Activated naive CD8-positive, alpha-beta T cell treated with anti-CD3 and anti-CD28 coated beads, Interleukin-2, amount 50 U/mL, for 24 hours (primary cell): ENCODE results near the gene GATAD2B.
"Not testable (repeated sequence)": the region's sequence is repeated elsewhere in the genome, so short reads cannot be mapped to it uniquely, and the experiment has no call there.

Source experiments
- ATAC-seq: fragments of 150-1000 bp; cut with Tn5 transposase; one replicate; pipeline ENCODE4 v1.10.0; 2021
- DNase-seq: peaks from one replicate; pipeline ENCODE4 v3.0.0; 2021
- H3K27ac Mint-ChIP-seq: one replicate; pipeline ENCODE4 v1.8.0; 2021; ENCODE audit warnings: mild to moderate bottlenecking, mixed read lengths
- H3K27me3 Mint-ChIP-seq: one replicate; pipeline ENCODE4 v1.8.0; 2021; ENCODE audit warnings: mixed read lengths
- H3K36me3 Mint-ChIP-seq: one replicate; pipeline ENCODE4 v1.8.0; 2021; ENCODE audit warnings: low read depth, mixed read lengths
- H3K4me1 Mint-ChIP-seq: one replicate; pipeline ENCODE4 v1.8.0; 2021; ENCODE audit warnings: mixed read lengths
- H3K4me3 Mint-ChIP-seq: one replicate; pipeline ENCODE4 v1.8.0; 2021; ENCODE audit warnings: mild to moderate bottlenecking, moderate library complexity, mixed read lengths
- H3K9me3 Mint-ChIP-seq: one replicate; pipeline ENCODE4 v1.8.0; 2021; ENCODE audit warnings: mixed read lengths

GATAD2B gene

DNA sequence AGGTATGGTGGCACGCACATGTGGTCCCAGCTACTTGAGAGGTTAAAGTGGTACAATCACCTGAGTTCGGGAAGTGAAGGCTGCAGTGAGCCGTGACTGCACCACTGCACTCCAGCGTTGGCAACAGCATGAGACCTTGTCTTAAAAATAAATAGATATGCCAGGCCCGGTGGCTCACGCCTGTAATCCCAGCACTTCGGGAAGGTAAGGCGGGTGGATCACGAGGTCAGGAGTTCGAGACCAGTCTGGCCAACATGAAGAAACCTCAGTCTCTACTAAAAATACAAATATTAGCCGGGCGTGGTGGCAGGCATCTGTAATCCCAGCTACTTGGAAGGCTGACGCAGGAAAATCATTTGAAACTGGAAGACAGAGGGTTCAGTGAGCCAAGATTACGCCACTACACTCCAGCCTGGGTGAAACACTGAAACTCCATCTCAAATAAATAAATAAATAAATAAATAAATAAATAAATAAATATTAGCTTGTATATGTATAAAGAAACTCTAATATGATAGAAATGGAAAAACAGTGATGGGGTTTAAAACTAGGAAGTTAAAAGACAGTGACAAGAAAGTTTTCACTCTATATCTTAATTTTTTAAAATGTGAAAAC, 18.8 kb downstream of the GATAD2B start:
- no peak overlapping the region for H3K27ac Mint-ChIP-seq
- peaks cover 25% of the 10 kb centered on the region for H3K36me3 Mint-ChIP-seq
- H3K9me3 Mint-ChIP-seq: peaks cover 5% of the 10 kb centered on the region
- DNase-seq: no peak
- H3K4me1 Mint-ChIP-seq: peaks cover 27% of the 10 kb centered on the region
- ATAC-seq: no peak
- no peaks in the 10 kb centered on the region for H3K27me3 Mint-ChIP-seq
- no peak overlapping the region for H3K4me3 Mint-ChIP-seq

DNA sequence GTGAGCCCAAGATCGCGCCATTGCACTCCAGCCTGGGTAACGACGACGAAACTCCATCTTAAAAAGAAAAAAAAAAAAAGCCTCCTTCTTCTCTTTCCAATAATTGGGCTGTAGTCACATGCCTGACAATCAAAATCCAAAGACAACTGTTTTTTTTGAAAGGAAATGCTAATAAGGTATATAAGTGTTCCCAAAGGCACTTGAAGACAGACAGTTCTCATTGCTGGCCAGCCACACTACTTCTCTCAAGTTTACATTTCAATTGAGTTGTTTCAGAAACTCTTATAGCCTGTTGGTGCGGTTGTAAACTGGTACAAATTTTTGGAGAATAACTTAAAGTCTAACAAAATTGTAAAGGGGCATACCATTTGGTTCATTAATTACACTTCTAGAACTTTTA, 23.3 kb downstream of the GATAD2B start:
- Mint-ChIP-seq H3K4me1 (peaks cover 10% of the 10 kb centered on the region), H3K4me3 (no peak overlapping the region), H3K27ac (peak overlapping the region; percentile 46), H3K27me3 (no peaks in the 10 kb centered on the region), H3K9me3 (no peaks in the 10 kb centered on the region), H3K36me3 (peaks cover 17% of the 10 kb centered on the region)
- ATAC-seq: no peak
- no peak for DNase-seq

DNA sequence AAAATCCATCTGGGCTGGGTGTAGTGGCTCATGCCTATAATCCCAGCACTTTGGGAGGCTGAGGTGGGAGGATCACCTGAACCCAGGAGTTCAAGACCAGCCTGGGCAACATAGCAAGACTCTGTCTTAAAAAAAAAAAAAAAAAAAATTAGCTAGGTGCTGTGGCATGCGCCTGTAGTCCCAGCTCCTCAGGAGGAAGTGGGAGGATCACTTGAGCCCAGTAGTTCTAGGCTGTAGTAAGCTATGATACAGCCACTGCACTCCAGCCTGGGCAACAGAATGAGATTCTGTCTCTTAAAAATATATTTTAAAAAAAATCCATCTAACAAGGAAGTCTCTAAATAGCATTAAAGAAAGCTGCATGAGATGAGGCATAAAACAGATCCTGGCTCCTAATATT, 26.9 kb downstream of the GATAD2B start:
- not testable (repeated sequence) for DNase-seq, H3K4me1 Mint-ChIP-seq, H3K9me3 Mint-ChIP-seq, ATAC-seq, H3K27me3 Mint-ChIP-seq, H3K4me3 Mint-ChIP-seq, H3K27ac Mint-ChIP-seq
- peaks cover 19% of the 10 kb centered on the region for H3K36me3 Mint-ChIP-seq

DNA sequence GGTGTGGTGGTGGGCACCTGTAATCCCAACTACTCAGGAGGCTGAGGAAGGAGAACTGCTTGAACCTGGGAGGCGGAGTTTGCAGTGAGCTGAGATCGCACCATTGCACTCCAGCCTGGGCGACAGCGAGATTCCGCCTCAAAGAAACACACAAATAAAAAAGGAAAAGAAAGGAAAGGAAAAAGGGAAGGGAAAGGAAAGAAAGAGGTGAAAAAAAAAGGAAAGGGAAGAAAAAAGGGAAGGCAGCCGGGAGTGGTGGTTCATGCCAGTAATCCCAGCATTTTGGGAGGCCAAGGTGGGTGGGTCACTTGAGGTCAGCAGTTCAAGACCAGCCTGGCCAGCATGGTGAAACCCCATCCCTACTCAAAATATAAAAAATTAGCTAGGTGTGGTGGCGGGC, 31.7 kb downstream of the GATAD2B start:
- not testable (repeated sequence) for H3K27me3 Mint-ChIP-seq, H3K27ac Mint-ChIP-seq, H3K9me3 Mint-ChIP-seq, ATAC-seq, H3K4me3 Mint-ChIP-seq, DNase-seq
- Mint-ChIP-seq H3K36me3 (peaks cover 21% of the 10 kb centered on the region), H3K4me1 (peaks cover 39% of the 10 kb centered on the region)

DNA sequence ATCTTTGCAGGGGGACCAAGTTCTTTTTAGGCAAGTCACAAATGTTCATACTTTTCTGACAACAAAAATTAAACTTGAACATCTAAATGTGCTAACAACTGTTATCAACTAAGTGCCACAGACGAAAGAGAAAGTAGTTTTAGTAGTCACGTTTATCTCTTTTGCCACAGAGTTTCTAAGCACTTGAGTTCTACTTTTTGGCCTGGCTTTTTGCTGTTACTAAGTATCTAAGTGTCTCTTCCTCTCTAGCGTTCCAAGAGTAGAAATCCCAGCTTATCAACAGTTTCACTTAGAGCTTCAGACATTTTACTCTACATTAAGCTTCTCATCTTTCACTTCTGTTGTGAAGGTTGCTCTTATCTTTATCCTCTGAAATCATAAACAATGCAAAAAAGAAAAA, 34.2 kb downstream of the GATAD2B start:
- DNase-seq: no peak
- Mint-ChIP-seq H3K4me1 (peaks cover 40% of the 10 kb centered on the region), H3K4me3 (peak overlapping the region; percentile 24), H3K27ac (peak overlapping the region; percentile 47), H3K27me3 (no peaks in the 10 kb centered on the region), H3K36me3 (peaks cover 21% of the 10 kb centered on the region), H3K9me3 (no peaks in the 10 kb centered on the region)
- ATAC-seq: no peak

DNA sequence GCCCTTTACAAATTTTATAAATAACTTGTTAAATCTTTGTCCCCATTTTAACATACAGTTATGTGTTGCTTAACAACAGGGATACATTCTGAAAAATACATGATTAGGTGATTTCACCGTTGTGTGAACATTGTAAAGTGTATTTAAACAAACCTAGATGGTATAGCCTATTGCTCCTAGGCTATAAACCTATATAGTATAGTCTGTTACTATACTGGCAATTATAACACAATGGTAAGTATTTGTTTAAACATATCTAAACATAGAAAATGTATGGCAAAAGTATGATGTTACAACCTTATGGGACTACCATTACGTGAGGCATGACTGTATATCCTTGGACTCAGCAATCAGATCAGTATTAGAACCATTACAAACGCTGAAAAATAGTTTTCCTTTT, 36.6 kb downstream of the GATAD2B start:
- no peak for DNase-seq
- peaks cover 39% of the 10 kb centered on the region for H3K4me1 Mint-ChIP-seq
- H3K36me3 Mint-ChIP-seq: peaks cover 20% of the 10 kb centered on the region
- ATAC-seq: no peak
- no peaks in the 10 kb centered on the region for H3K27me3 Mint-ChIP-seq
- no peak overlapping the region for H3K27ac Mint-ChIP-seq
- H3K4me3 Mint-ChIP-seq: no peak overlapping the region
- H3K9me3 Mint-ChIP-seq: no peaks in the 10 kb centered on the region

GRCh38 chr1:153883223-153883622, 39.5 kb downstream of the GATAD2B start:
- H3K4me1 Mint-ChIP-seq: peaks cover 28% of the 10 kb centered on the region
- H3K4me3 Mint-ChIP-seq: no peak overlapping the region
- ATAC-seq (no peak), DNase-seq (no peak)
- peaks cover 9% of the 10 kb centered on the region for H3K36me3 Mint-ChIP-seq
- no peaks in the 10 kb centered on the region for H3K27me3 Mint-ChIP-seq
- no peaks in the 10 kb centered on the region for H3K9me3 Mint-ChIP-seq
- no peak overlapping the region for H3K27ac Mint-ChIP-seq

- Mint-ChIP-seq H3K4me3 (no peak overlapping the region), H3K9me3 (no peaks in the 10 kb centered on the region), H3K36me3 (peaks cover 6% of the 10 kb centered on the region), H3K27me3 (no peaks in the 10 kb centered on the region), H3K27ac (no peak overlapping the region), H3K4me1 (peaks cover 22% of the 10 kb centered on the region)
- peak; percentile 44 for ATAC-seq
- DNase-seq: no peak
These were observed 40.4 kb downstream of the GATAD2B start for GRCh38 chr1:153882296-153882912.

DNA sequence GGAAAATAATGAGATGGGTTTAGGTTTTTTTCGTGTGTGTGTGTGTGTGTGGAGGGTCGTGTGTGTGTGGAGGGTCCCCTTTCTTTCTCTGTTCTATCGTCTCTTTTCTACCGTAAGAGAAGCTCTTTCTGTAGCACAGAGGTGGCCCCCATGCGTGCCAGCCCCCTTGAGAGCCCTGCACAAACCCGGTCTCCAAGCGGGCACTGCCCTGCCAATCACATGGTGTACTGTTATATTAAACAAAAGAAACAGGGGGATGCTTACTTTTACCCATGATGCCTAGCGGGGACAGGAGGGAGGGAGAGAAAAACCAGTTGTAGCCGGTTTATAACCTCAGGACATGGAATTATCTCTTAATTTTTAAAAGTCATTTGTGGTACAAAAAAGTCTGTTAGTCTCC, 41.0 kb downstream of the GATAD2B start:
- no peaks in the 10 kb centered on the region for H3K27me3 Mint-ChIP-seq
- DNase-seq (no peak), ATAC-seq (peak; percentile 31)
- H3K27ac Mint-ChIP-seq: no peak overlapping the region
- H3K4me1 Mint-ChIP-seq: peaks cover 17% of the 10 kb centered on the region
- no peaks in the 10 kb centered on the region for H3K9me3 Mint-ChIP-seq
- no peak overlapping the region for H3K4me3 Mint-ChIP-seq
- H3K36me3 Mint-ChIP-seq: peaks cover 5% of the 10 kb centered on the region

DNA sequence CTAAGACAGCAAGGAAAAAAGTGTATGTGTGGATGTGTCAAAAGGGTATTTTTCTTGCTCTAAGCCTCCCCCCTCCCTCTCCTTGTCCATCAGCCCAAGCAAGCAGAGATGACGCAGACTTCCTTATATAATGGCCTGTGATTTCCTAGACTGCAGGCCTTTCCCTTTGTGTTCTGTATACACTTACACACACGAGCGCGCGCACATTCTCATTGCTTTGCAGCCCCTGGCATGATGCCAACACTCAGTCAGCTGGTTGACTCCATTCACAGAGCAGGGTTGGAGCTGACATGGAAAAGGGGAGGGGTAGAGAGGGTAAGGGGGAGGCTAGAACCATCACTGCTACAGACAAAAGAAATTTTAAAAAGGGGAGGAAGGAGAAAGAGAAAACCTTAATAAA, 41.8 kb downstream of the GATAD2B start:
- ATAC-seq (peak; percentile 60), DNase-seq (peak; percentile 41)
- no peaks in the 10 kb centered on the region for H3K9me3 Mint-ChIP-seq
- H3K4me1 Mint-ChIP-seq: peaks cover 13% of the 10 kb centered on the region
- no peak overlapping the region for H3K4me3 Mint-ChIP-seq
- H3K27ac Mint-ChIP-seq: no peak overlapping the region
- H3K36me3 Mint-ChIP-seq: peaks cover 3% of the 10 kb centered on the region
- H3K27me3 Mint-ChIP-seq: no peaks in the 10 kb centered on the region

- H3K4me3 Mint-ChIP-seq: no peak overlapping the region
- H3K36me3 Mint-ChIP-seq: peaks cover 5% of the 10 kb centered on the region
- H3K27ac Mint-ChIP-seq: no peak overlapping the region
- H3K4me1 Mint-ChIP-seq: peaks cover 19% of the 10 kb centered on the region
- H3K9me3 Mint-ChIP-seq: no peaks in the 10 kb centered on the region
- DNase-seq: no peak
- ATAC-seq: no peak
- no peaks in the 10 kb centered on the region for H3K27me3 Mint-ChIP-seq
These were observed 42.7 kb downstream of the GATAD2B start for GRCh38 chr1:153880024-153880423.

DNA sequence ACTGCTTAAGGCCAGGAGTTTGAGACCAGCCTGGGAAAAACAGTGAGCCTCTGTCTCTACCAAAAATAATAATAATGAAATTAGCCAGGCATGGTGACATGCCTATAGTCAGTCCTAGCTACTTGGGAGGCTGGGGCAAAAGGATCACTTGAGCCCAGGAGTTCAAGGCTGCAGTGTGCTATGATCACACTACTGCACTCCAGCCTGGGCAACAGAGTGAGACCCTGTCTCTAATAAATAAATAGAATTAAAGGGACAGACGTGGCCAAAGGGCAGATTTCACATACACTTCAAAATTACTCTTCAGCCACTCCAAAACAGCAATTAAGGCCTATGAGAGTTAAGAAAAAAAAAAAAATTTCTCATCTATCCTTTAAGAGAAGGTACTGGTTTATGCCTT, 45.7 kb downstream of the GATAD2B start:
- Mint-ChIP-seq H3K36me3 (peaks cover 7% of the 10 kb centered on the region), H3K27me3 (no peaks in the 10 kb centered on the region), H3K9me3 (no peaks in the 10 kb centered on the region), H3K4me1 (peaks cover 28% of the 10 kb centered on the region), H3K4me3 (no peak overlapping the region), H3K27ac (no peak overlapping the region)
- ATAC-seq (no peak), DNase-seq (no peak)

DNA sequence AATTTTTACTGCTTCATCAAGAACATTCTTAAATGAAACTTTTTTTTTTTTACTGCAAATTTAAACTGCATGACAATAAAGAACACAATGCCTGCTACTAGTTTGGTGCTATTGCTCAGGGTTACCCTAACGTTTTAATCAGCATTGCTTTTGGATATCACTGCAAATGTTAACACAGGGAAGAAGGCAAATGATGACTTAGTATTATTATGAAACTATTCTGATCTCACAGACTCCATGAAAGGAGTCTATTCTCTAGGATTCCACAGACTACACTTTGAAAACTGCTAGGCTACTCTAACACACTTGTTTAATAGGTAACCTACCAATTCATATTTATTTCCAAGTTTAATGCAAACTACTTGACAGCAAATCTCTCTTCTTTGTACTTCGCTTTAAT, 49.8 kb downstream of the GATAD2B start:
- Mint-ChIP-seq H3K36me3 (peaks cover 16% of the 10 kb centered on the region), H3K4me3 (no peak overlapping the region), H3K27me3 (no peaks in the 10 kb centered on the region), H3K4me1 (peaks cover 27% of the 10 kb centered on the region), H3K9me3 (no peaks in the 10 kb centered on the region), H3K27ac (no peak overlapping the region)
- DNase-seq (no peak), ATAC-seq (no peak)

DNA sequence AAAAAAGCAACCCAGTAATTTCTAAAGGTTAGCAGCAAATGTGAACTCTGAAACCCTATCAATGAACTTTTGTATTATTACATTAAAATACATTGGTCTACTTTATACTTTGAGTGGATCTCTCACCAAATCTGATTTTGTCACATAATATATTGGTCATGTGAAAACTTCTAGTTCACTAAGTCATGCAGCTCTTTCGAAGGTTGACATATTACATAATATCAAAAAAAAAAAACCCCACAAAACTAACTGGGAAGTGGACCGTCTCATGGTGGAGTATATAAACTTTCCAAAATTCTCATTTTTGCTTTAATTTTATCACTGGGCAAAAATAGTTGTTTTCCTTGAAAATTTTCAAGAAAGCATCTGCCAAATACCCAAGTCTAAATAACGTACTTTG, 50.4 kb downstream of the GATAD2B start:
- Mint-ChIP-seq H3K9me3 (no peaks in the 10 kb centered on the region), H3K27ac (no peak overlapping the region), H3K4me1 (peaks cover 25% of the 10 kb centered on the region)

DNA sequence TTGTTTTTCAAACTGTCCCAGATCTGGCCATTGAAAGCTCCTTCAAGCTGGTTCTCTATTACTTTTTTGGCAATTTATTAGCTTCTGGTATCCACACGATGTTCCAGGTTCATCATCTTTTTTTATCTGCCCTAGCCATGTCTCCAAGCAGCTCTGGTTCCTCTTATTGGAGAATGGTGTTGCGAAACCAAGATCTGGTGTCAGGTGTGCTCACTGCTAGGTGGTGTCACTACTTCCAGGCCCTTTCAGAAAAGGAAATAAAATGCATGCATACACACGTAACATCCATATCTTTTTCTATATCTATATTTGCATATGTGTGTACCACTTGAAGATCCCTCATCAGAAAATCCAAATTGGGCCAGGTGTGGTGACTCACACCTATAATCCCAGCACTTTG, 53.3 kb downstream of the GATAD2B start:
- peaks cover 32% of the 10 kb centered on the region for H3K4me1 Mint-ChIP-seq
- DNase-seq: no peak
- H3K9me3 Mint-ChIP-seq: no peaks in the 10 kb centered on the region
- ATAC-seq: no peak
- H3K36me3 Mint-ChIP-seq: peaks cover 10% of the 10 kb centered on the region
- H3K4me3 Mint-ChIP-seq: no peak overlapping the region
- H3K27ac Mint-ChIP-seq: no peak overlapping the region
- H3K27me3 Mint-ChIP-seq: no peaks in the 10 kb centered on the region

More for the DNA sequence above, 50.4 kb downstream of the GATAD2B start:
- Mint-ChIP-seq H3K36me3 (peaks cover 16% of the 10 kb centered on the region), H3K4me3 (no peak overlapping the region), H3K27me3 (no peaks in the 10 kb centered on the region)
- ATAC-seq (no peak), DNase-seq (no peak)
